Neural progenitor cell (in vitro differentiated cells): ENCODE measurements around the gene ATP5IF1. TPM values are rescaled to one million over a fixed set of nuclear protein-coding genes. Genes with fewer than 3 reads are reported as not detected.

Source experiments
- DNase-seq: peaks from one replicate; pipeline ENCODE4 v3.0.0-alpha.2; 2016; ENCODE audit warnings: low spot score
- H2AFZ ChIP-seq: fragments of 200-600 bp; sonication (generic); replicated peaks from 2 replicates; pipeline ENCODE4 v1.6.1; 2016; ENCODE audit warnings: antibody characterized with exemption
- H3F3A ChIP-seq: fragments of 200-600 bp; sonication (generic); 2 replicates; pipeline ENCODE4 v1.6.1; 2016; ENCODE audit warnings: antibody characterized with exemption, low read depth
- H3K27ac ChIP-seq: fragments of 200-600 bp; sonication (generic); 2 replicates; pipeline ENCODE4 v1.5.1; 2016; ENCODE audit warnings: mild to moderate bottlenecking
- H3K27me3 ChIP-seq: fragments of 200-600 bp; sonication (generic); 2 replicates; pipeline ENCODE4 v1.6.1; 2016; ENCODE audit warnings: mild to moderate bottlenecking, moderate library complexity
- H3K36me3 ChIP-seq: fragments of 200-600 bp; sonication (generic); 2 replicates; pipeline ENCODE4 v1.5.1; 2016
- H3K4me1 ChIP-seq: fragments of 200-600 bp; sonication (generic); 2 replicates; pipeline ENCODE4 v1.6.1; 2016; ENCODE audit warnings: mixed run types
- H3K4me2 ChIP-seq: fragments of 200-600 bp; sonication (generic); 2 replicates; pipeline ENCODE4 v1.6.1; 2016
- H3K4me3 ChIP-seq: fragments of 200-600 bp; sonication (generic); 2 replicates; pipeline ENCODE4 v1.5.1; 2016
- H3K79me2 ChIP-seq: fragments of 200-600 bp; sonication (generic); 2 replicates; pipeline ENCODE4 v1.6.1; 2016; ENCODE audit warnings: low read depth
- H3K9ac ChIP-seq: fragments of 200-600 bp; sonication (generic); 2 replicates; pipeline ENCODE4 v1.6.1; 2016
- H3K9me3 ChIP-seq: fragments of 200-600 bp; sonication (generic); 2 replicates; pipeline ENCODE4 v1.5.1; 2016; ENCODE audit warnings: low read depth
- H4K20me1 ChIP-seq: fragments of 200-600 bp; sonication (generic); 2 replicates; pipeline ENCODE4 v1.6.1; 2016; ENCODE audit warnings: low read depth
- H3K27ac Mint-ChIP-seq: 3 replicates; pipeline ENCODE4 v1.8.0; 2021; ENCODE audit warnings: mixed read lengths
- H3K27me3 Mint-ChIP-seq: 2 replicates; pipeline ENCODE4 v1.8.0; 2022; ENCODE audit warnings: low read depth, mild to moderate bottlenecking, inconsistent platforms, moderate library complexity, mixed read lengths; ENCODE audit not compliant: insufficient read depth
- H3K36me3 Mint-ChIP-seq: 3 replicates; pipeline ENCODE4 v1.8.0; 2021; ENCODE audit warnings: mixed read lengths
- H3K4me1 Mint-ChIP-seq: 3 replicates; pipeline ENCODE4 v1.8.0; 2021; ENCODE audit warnings: mixed read lengths
- H3K4me3 Mint-ChIP-seq: 3 replicates; pipeline ENCODE4 v1.8.0; 2021; ENCODE audit warnings: mild to moderate bottlenecking, moderate library complexity, mixed read lengths
- H3K9me3 Mint-ChIP-seq: 3 replicates; pipeline ENCODE4 v1.8.0; 2020; ENCODE audit warnings: mixed read lengths
- EZH2 ChIP-seq: fragments of 200-600 bp; sonication (generic); IDR thresholded peaks from 2 replicates; pipeline ENCODE4 v1.6.1; 2017; ENCODE audit warnings: antibody characterized with exemption, mild to moderate bottlenecking, moderate library complexity
- EZH2phosphoT487 ChIP-seq: fragments of 200-600 bp; sonication (generic); IDR thresholded peaks from 2 replicates; pipeline ENCODE4 v1.6.1; 2017; ENCODE audit warnings: antibody characterized with exemption
- total RNA-seq: library from RNA; depleted of rRNA; stranded (reverse); fragments of >200 nt; gene quantifications from 2 replicates; pipeline ENCODE4 v1.2.3, GENCODE V29; 2015; ENCODE audit warnings: low replicate concordance
- TF ChIP-seq, protein P1 (sequence below): fragments of 200-600 bp; sonication (generic); IDR thresholded peaks from 2 replicates; pipeline ENCODE4 v1.5.1; 2017; ENCODE audit warnings: antibody characterized with exemption, mild to moderate bottlenecking

ATP5IF1 gene
- total RNA-seq, 1 donor from 2014 or later, result 187 TPM

DNA sequence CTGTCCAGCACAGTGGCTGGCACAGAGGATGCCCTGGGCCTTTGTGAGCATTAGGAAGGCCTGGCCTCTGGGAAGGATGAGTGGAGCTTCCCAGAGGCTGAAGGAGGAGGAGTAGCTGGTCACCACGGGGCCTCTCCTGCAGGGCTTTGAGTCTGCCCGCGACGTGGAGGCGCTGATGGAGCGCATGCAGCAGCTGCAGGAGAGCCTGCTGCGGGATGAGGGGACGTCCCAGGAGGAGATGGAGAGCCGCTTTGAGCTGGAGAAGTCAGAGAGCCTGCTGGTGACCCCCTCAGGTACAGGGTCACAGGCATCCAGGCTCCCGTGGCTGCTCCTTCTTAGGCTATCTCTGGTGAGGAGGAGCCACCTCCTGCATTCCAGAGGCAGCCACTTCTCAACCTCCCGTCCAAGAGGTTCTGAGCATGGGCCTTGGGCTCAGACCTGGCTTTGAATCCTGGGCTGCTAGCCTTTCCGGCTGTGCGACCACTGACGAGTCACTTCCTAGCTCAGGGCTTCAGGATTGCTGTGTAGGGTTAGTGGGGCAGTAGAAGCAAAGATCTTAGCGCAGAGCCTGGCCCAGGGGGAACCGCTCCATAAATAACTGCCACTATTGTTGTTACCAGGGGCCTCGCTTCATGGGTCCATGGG, 37.4 kb downstream of the ATP5IF1 start:
- no peak overlapping the region for H3K4me3 ChIP-seq
- H3K27ac ChIP-seq, result no peak overlapping the region
- H3K27me3 Mint-ChIP-seq, result no peaks in the 10 kb centered on the region
- no peak overlapping the region for H3K4me2 ChIP-seq
- H3K4me3 Mint-ChIP-seq, result no peak overlapping the region
- no peak for DNase-seq
- peaks cover 4% of the 10 kb centered on the region for H4K20me1 ChIP-seq
- no peaks in the 10 kb centered on the region for H3F3A ChIP-seq
- H3K9me3 Mint-ChIP-seq, result no peaks in the 10 kb centered on the region
- H3K9ac ChIP-seq, result no peak overlapping the region
- H3K36me3 Mint-ChIP-seq, result peaks cover 14% of the 10 kb centered on the region
- H3K27me3 ChIP-seq, result no peaks in the 10 kb centered on the region
- no peaks in the 10 kb centered on the region for H3K36me3 ChIP-seq
- H3K79me2 ChIP-seq, result peaks cover 15% of the 10 kb centered on the region
- H3K9me3 ChIP-seq, result no peaks in the 10 kb centered on the region
- H3K4me1 Mint-ChIP-seq, result no peaks in the 10 kb centered on the region
- H3K27ac Mint-ChIP-seq, result peak overlapping the region; percentile 53
- no peak overlapping the region for H2AFZ ChIP-seq
- no peaks in the 10 kb centered on the region for H3K4me1 ChIP-seq
- TF ChIP-seq EZH2, result no peak
- TF ChIP-seq, protein P1, sequence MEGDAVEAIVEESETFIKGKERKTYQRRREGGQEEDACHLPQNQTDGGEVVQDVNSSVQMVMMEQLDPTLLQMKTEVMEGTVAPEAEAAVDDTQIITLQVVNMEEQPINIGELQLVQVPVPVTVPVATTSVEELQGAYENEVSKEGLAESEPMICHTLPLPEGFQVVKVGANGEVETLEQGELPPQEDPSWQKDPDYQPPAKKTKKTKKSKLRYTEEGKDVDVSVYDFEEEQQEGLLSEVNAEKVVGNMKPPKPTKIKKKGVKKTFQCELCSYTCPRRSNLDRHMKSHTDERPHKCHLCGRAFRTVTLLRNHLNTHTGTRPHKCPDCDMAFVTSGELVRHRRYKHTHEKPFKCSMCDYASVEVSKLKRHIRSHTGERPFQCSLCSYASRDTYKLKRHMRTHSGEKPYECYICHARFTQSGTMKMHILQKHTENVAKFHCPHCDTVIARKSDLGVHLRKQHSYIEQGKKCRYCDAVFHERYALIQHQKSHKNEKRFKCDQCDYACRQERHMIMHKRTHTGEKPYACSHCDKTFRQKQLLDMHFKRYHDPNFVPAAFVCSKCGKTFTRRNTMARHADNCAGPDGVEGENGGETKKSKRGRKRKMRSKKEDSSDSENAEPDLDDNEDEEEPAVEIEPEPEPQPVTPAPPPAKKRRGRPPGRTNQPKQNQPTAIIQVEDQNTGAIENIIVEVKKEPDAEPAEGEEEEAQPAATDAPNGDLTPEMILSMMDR, result no peak
- no peak for TF ChIP-seq EZH2phosphoT487

DNA sequence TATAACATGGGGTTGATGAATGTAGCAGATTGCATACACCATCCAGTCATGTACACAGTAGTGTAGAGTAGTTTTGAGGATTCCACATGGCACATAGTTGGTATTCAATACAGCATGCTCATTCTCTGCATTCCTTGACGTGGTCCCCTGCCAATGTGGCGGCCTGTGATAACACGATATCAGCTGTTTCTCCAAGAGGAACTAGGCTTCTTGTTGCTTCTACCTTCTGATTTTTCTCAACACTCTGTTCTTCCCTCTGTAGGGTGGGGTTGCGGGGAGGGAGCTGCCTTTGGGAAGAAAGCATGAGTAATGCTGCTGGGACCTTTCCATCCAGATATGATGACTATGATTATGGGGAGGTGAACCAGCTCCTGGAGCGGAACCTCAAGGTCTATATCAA, 42.8 kb downstream of the ATP5IF1 start:
- DNase-seq, result no peak
- Histone ChIP-seq H3K4me2 (no peak overlapping the region), H2AFZ (no peak overlapping the region), H3K27ac (no peak overlapping the region), H3K4me1 (no peaks in the 10 kb centered on the region), H4K20me1 (no peaks in the 10 kb centered on the region), H3K9me3 (no peaks in the 10 kb centered on the region), H3K79me2 (no peaks in the 10 kb centered on the region), H3K9ac (no peak overlapping the region), H3K36me3 (no peaks in the 10 kb centered on the region), H3K27me3 (no peaks in the 10 kb centered on the region), H3F3A (no peaks in the 10 kb centered on the region), H3K4me3 (no peak overlapping the region)
- H3K27ac Mint-ChIP-seq, result no peak overlapping the region
- H3K4me3 Mint-ChIP-seq, result no peak overlapping the region
- H3K4me1 Mint-ChIP-seq, result no peaks in the 10 kb centered on the region
- TF ChIP-seq EZH2phosphoT487, result no peak
- TF ChIP-seq, protein P1, result no peak
- no peak for TF ChIP-seq EZH2
- no peaks in the 10 kb centered on the region for H3K27me3 Mint-ChIP-seq
- H3K9me3 Mint-ChIP-seq, result no peaks in the 10 kb centered on the region
- peaks cover 28% of the 10 kb centered on the region for H3K36me3 Mint-ChIP-seq

DNA sequence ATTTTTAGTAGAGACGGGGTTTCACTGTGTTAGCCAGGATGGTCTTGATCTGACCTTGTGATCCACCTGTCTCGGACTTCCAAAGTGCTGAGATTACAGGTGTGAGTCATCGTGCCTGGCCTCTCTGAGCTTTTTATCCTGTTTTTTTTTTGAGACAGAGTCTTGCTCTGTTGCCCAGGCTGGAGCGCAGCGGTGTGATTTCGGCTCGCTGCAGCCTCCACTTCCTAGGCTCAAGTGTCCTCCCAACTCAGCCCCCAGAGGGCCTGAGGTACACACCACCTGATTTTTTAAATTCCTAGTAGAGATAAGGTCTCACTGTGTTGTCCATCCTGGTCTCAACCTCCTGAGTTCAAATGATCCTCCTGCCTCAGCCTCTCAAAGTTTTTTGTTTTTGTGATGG, 43.8 kb downstream of the ATP5IF1 start:
- H3K9me3 Mint-ChIP-seq, result no peaks in the 10 kb centered on the region
- no peak overlapping the region for H3K9ac ChIP-seq
- TF ChIP-seq EZH2phosphoT487 (no peak), EZH2 (no peak)
- TF ChIP-seq, protein P1, result no peak
- no peaks in the 10 kb centered on the region for H4K20me1 ChIP-seq
- no peaks in the 10 kb centered on the region for H3K9me3 ChIP-seq
- no peaks in the 10 kb centered on the region for H3K36me3 ChIP-seq
- no peaks in the 10 kb centered on the region for H3K27me3 ChIP-seq
- H3K4me1 ChIP-seq, result no peaks in the 10 kb centered on the region
- no peak overlapping the region for H3K27ac ChIP-seq
- no peaks in the 10 kb centered on the region for H3K27me3 Mint-ChIP-seq
- no peak overlapping the region for H3K4me2 ChIP-seq
- DNase-seq, result no peak
- H2AFZ ChIP-seq, result no peak overlapping the region
- H3K36me3 Mint-ChIP-seq, result peaks cover 28% of the 10 kb centered on the region
- H3F3A ChIP-seq, result no peaks in the 10 kb centered on the region
- H3K27ac Mint-ChIP-seq, result no peak overlapping the region
- no peaks in the 10 kb centered on the region for H3K4me1 Mint-ChIP-seq
- no peaks in the 10 kb centered on the region for H3K79me2 ChIP-seq
- no peak overlapping the region for H3K4me3 Mint-ChIP-seq
- no peak overlapping the region for H3K4me3 ChIP-seq
